Gastroesophageal sphincter (tissue), 3 donors: Measurements from ENCODE around the gene LSMEM2.

Experiments used
- POLR2A ChIP-seq, 2 donors: fragments of 450-650 bp; IDR thresholded peaks; one replicate each; pipeline ENCODE4 v1.6.1; 2017; ENCODE audit warnings: antibody characterized with exemption in 2 of 2, mild to moderate bottlenecking in 2 of 2, moderate library complexity in 1 of 2
- POLR2AphosphoS5 ChIP-seq: sonication (generic); formaldehyde crosslinking; IDR thresholded peaks from one replicate; pipeline ENCODE4 v1.6.1; 2017; ENCODE audit warnings: antibody characterized with exemption
- TF ChIP-seq, protein P1 (sequence below), 4 experiments: fragments of 200-600 bp in 2 of 4; fragments of 450-650 bp in 2 of 4; sonication (generic) in 1 of 4; IDR thresholded peaks; one replicate each; pipeline ENCODE4 v1.5.1; 2017 to 2019; ENCODE audit warnings: antibody characterized with exemption in 4 of 4, mild to moderate bottlenecking in 2 of 4, moderate library complexity in 2 of 4

GRCh38 chr3:50270422-50271224, 8.3 kb upstream of the LSMEM2 start:
- no peak for TF ChIP-seq POLR2A (IDR thresholded peaks at IDR 0.05)
- TF ChIP-seq, protein P1, sequence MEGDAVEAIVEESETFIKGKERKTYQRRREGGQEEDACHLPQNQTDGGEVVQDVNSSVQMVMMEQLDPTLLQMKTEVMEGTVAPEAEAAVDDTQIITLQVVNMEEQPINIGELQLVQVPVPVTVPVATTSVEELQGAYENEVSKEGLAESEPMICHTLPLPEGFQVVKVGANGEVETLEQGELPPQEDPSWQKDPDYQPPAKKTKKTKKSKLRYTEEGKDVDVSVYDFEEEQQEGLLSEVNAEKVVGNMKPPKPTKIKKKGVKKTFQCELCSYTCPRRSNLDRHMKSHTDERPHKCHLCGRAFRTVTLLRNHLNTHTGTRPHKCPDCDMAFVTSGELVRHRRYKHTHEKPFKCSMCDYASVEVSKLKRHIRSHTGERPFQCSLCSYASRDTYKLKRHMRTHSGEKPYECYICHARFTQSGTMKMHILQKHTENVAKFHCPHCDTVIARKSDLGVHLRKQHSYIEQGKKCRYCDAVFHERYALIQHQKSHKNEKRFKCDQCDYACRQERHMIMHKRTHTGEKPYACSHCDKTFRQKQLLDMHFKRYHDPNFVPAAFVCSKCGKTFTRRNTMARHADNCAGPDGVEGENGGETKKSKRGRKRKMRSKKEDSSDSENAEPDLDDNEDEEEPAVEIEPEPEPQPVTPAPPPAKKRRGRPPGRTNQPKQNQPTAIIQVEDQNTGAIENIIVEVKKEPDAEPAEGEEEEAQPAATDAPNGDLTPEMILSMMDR (IDR thresholded peaks at IDR 0.05): no peak
- TF ChIP-seq POLR2AphosphoS5: peak; percentile 27
